Panc1 (cell line): Measurements from ENCODE around the gene NCOA5. TPM values are rescaled to one million over a fixed set of nuclear protein-coding genes. Genes with fewer than 3 reads are reported as not detected.

Experiments
- ATAC-seq: fragments of 200-7000 bp; cut with Tn5 transposase; 2 replicates; pipeline ENCODE4 v1.9.1; 2020; ENCODE audit warnings: mild to moderate bottlenecking, moderate library complexity
- BruUV-seq: library from RNA; stranded (reverse); fragments of 400-500 nt; replicated peaks from 2 replicates; lab custom pipeline; 2021; lab: Mats Ljungman, UMichigan
- CTCF ChIA-PET: fragments of 300-600 bp; sonication (Branson Sonifier 250); formaldehyde crosslinking; loops from one replicate; lab custom pipeline; 2022; ENCODE audit warnings: antibody characterized with exemption; lab: Charles Lee
- POLR2A ChIA-PET: fragments of 300-600 bp; sonication (Branson Sonifier 250); formaldehyde crosslinking; loops from one replicate; lab custom pipeline; 2022; ENCODE audit warnings: antibody characterized with exemption; lab: Charles Lee
- DNase-seq: peaks from one replicate; pipeline ENCODE4 v3.0.0-alpha.2; 2010; ENCODE audit warnings: low read depth, low spot score
- H3K27ac ChIP-seq: 2 replicates; pipeline ENCODE4 v1.5.1; 2011; ENCODE audit warnings: mild to moderate bottlenecking, low read length, inconsistent platforms
- H3K27me3 ChIP-seq: fragments of 200-500 bp; sonication (Bioruptor generic); 2 replicates; pipeline ENCODE4 v1.6.0; 2014; ENCODE audit warnings: low read length, inconsistent platforms; ENCODE audit not compliant: control insufficient read depth, insufficient read depth
- H3K36me3 ChIP-seq: fragments of 200-500 bp; sonication (Bioruptor generic); 2 replicates; pipeline ENCODE4 v1.5.1; 2014; ENCODE audit warnings: inconsistent platforms, mild to moderate bottlenecking, low read length, moderate library complexity; ENCODE audit not compliant: control insufficient read depth, insufficient read depth
- H3K4me1 ChIP-seq: 2 replicates; pipeline ENCODE4 v1.5.1; 2011; ENCODE audit warnings: inconsistent platforms, mild to moderate bottlenecking, low read length, moderate library complexity; ENCODE audit not compliant: control insufficient read depth, insufficient read depth
- H3K4me3 ChIP-seq, 2 experiments: 2 replicates each; pipeline ENCODE4 v1.5.1; 2011 to 2012; ENCODE audit warnings: low read depth in 2 of 2, low read length in 2 of 2, mild to moderate bottlenecking in 2 of 2, inconsistent platforms in 1 of 2, moderate library complexity in 1 of 2
- H3K9me3 ChIP-seq: fragments of 200-500 bp; sonication (Bioruptor generic); 2 replicates; pipeline ENCODE4 v1.5.1; 2014; ENCODE audit warnings: low read depth, mild to moderate bottlenecking, inconsistent platforms, low read length, moderate library complexity; ENCODE audit not compliant: control insufficient read depth, insufficient read depth
- CTCF ChIP-seq: fragments of 450-650 bp; IDR thresholded peaks from 2 replicates; pipeline ENCODE4 v1.5.1; 2017; ENCODE audit warnings: mild to moderate bottlenecking
- POLR2AphosphoS5 ChIP-seq: IDR thresholded peaks from 2 replicates; pipeline ENCODE4 v1.6.1; 2012; ENCODE audit warnings: mild to moderate bottlenecking, low read depth, low read length, moderate library complexity
- REST ChIP-seq, 2 experiments: IDR thresholded peaks; 2 replicates each; pipeline ENCODE4 v1.6.1; 2011 to 2012; ENCODE audit warnings: low read depth in 2 of 2, control low read depth in 1 of 2, low read length in 1 of 2, mild to moderate bottlenecking in 1 of 2, moderate library complexity in 1 of 2; ENCODE audit not compliant: insufficient read depth in 1 of 2
- SIN3A ChIP-seq: IDR thresholded peaks from 2 replicates; pipeline ENCODE4 v1.6.1; 2012; ENCODE audit warnings: low read depth, mild to moderate bottlenecking, low read length, moderate library complexity, borderline replicate concordance; ENCODE audit not compliant: insufficient read depth
- TCF7L2 ChIP-seq: IDR thresholded peaks from 2 replicates; pipeline ENCODE4 v1.6.1; 2011; ENCODE audit warnings: mild to moderate bottlenecking, low read depth, low read length, inconsistent platforms
- in situ Hi-C: cut with HindIII; loops from 2 replicates; pipeline ENCODE4 v1.10.0; 2016; ENCODE audit warnings: low sequenced_read_pairs, low pct_unique_long_range_greater_than_20kb
- intact Hi-C: fragments of 100-400 bp; cut with micrococcal nuclease; formaldehyde crosslinking; loops from one replicate; pipeline ENCODE4 v1.10.0; 2022; ENCODE audit not compliant: unreplicated experiment
- total RNA-seq: library from RNA; stranded (reverse); gene quantifications from one replicate; pipeline ENCODE4 v1.2.1, GENCODE V29; 2021; ENCODE audit not compliant: unreplicated experiment

The NCOA5 gene
- total RNA-seq, 1 experiment from 2014 or later: 30.6 TPM

- Histone ChIP-seq H3K4me1 (no peaks in the 10 kb centered on the region), H3K4me3 (no peak overlapping the region), H3K9me3 (no peaks in the 10 kb centered on the region), H3K27me3 (peaks cover 2% of the 10 kb centered on the region; the same call in 1 of the 2 replicates), H3K36me3 (no peaks in the 10 kb centered on the region), H3K27ac (no peak overlapping the region)
- DNase-seq: no peak
- no TSS peak for BruUV-seq
- ChIA-PET POLR2A (no interaction called here), CTCF (interaction anchor here (1.2 kb wide), 1 partner anchor 35 kb away, joined by 5 read pairs; no protein-coding TSS in a partner anchor)
- intact Hi-C loops: loop anchor here (2.0 kb wide), 1 partner anchor 65 kb away; the partner anchor contains the start of gene NCOA5
- TF ChIP-seq TCF7L2 (no peak), SIN3A (no peak), REST (IDR thresholded peaks at IDR 0.05; ENCODE audit: insufficient read depth in 1 of 2, low read depth in 2 of 2, low read length in 1 of 2) (no peak), CTCF (no peak), POLR2AphosphoS5 (no peak)
- ATAC-seq: no peak
- in situ Hi-C loops: no loop called here
Observed at GRCh38 chr20:46023999-46024398, 65.8 kb downstream of the NCOA5 start.

GRCh38 chr20:46023148-46023484 is 66.6 kb downstream of the NCOA5 start:
- ATAC-seq (no peak), DNase-seq (no peak)
- POLR2A ChIA-PET: no interaction called here
- BruUV-seq: no TSS peak
- H3K27ac ChIP-seq: no peak overlapping the region
- H3K9me3 ChIP-seq: no peaks in the 10 kb centered on the region
- in situ Hi-C loops (no loop called here), intact Hi-C loops (loop anchor here (2.0 kb wide), 1 partner anchor 66 kb away; the partner anchor contains the start of gene NCOA5)
- CTCF ChIA-PET: interaction anchor here (0.7 to 1.4 kb wide), 8 partner anchors 18 to 196 kb away, joined by 3 to 7 read pairs (median 4); partner anchors contain the start of gene CD40
- no peak for TF ChIP-seq SIN3A
- no peak; the same call in 1 of the 2 replicates for TF ChIP-seq CTCF
- no peak for TF ChIP-seq TCF7L2
- no peak for TF ChIP-seq REST (IDR thresholded peaks at IDR 0.05; ENCODE audit: insufficient read depth in 1 of 2, low read depth in 2 of 2, low read length in 1 of 2)
- no peak for TF ChIP-seq POLR2AphosphoS5
- no peaks in the 10 kb centered on the region for H3K36me3 ChIP-seq
- H3K4me1 ChIP-seq: no peaks in the 10 kb centered on the region
- H3K4me3 ChIP-seq: no peak overlapping the region; a peak in 1 of 4 replicates
- H3K27me3 ChIP-seq: 0 out of 2 replicates have a peak, but pooled peaks cover 2% of the 10 kb centered on the region
